Tibial artery (tissue), 4 donors: ENCODE results near the gene NHSL2.

Source experiments
- DNase-seq, 2 donors: peaks; one replicate each; pipeline ENCODE4 v3.0.0-alpha.2; 2019
- H3K27ac ChIP-seq, 2 donors: fragments of 200-600 bp; sonication (generic) in 1 of 2; 1 replicate in 1 of 2; 2 replicates in 1 of 2; pipeline ENCODE4 v1.5.1; 2018 to 2019; ENCODE audit warnings: mild to moderate bottlenecking in 1 of 2
- H3K27me3 ChIP-seq, 2 donors: fragments of 200-600 bp; sonication (generic) in 1 of 2; one replicate each; pipeline versions ENCODE4 v1.5.1 to v1.6.0; 2016 to 2019
- H3K36me3 ChIP-seq, 3 donors: fragments of 200-600 bp; sonication (generic) in 2 of 3; one replicate each; pipeline ENCODE4 v1.5.1; 2016 to 2019; ENCODE audit warnings: mild to moderate bottlenecking in 2 of 3
- H3K4me1 ChIP-seq, 4 donors: fragments of 200-600 bp; sonication (generic) in 2 of 4; 1 replicate in 3 of 4; 2 replicates in 1 of 4; pipeline ENCODE4 v1.5.1; 2016 to 2019
- H3K4me3 ChIP-seq, 2 donors: fragments of 200-600 bp; sonication (generic) in 1 of 2; 1 replicate in 1 of 2; 2 replicates in 1 of 2; pipeline ENCODE4 v1.5.1; 2018 to 2019; ENCODE audit warnings: mild to moderate bottlenecking in 2 of 2
- H3K9me3 ChIP-seq, 3 donors: fragments of 200-600 bp; sonication (generic) in 1 of 3; one replicate each; pipeline ENCODE4 v1.5.1; 2016 to 2019
- intact Hi-C: fragments of 100-400 bp; cut with DNase I; formaldehyde crosslinking; loops from one replicate; pipeline ENCODE4 v1.15.0; 2023; ENCODE audit warnings: low total_unique reads
- TF ChIP-seq, protein P1 (sequence below), 2 experiments: fragments of 200-600 bp in 1 of 2; fragments of 450-650 bp in 1 of 2; IDR thresholded peaks; one replicate each; pipeline ENCODE4 v1.5.1; 2017 to 2019; ENCODE audit warnings: antibody characterized with exemption in 2 of 2, mild to moderate bottlenecking in 1 of 2, moderate library complexity in 1 of 2

The NHSL2 gene

DNA sequence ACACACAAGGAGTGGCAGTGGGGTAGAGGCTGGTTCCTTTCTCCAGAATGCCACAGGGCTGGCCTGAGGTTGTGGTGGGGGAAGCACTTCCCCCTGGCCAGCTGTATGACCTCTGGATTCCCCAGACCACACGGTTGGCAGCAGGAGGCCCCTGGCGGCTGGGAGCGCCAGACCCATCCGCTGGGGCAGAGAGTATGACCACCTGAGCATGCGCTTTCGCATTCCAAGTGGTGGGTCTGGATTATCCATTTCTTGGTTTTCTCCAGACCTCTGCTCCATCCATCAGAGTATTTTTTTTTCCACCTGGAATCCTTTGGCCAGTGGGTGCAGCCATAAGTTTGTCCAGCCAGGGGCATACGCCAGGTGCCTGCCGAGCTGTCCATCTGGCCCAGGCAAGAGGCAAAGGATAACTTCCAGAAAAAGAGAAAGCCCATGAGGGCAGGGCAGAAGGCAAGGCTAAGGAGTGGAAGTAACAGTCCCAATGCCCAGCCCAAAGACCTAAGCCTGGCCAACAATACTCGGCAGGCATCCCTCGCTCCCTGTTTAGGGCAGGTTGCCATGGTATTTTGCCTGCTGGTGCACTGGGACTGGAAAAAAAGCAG lies 39.3 kb downstream of the NHSL2 start:
- intact Hi-C loops = no loop called here
- no peak overlapping the region for H3K4me3 ChIP-seq
- no peaks in the 10 kb centered on the region for H3K9me3 ChIP-seq
- no peaks in the 10 kb centered on the region for H3K36me3 ChIP-seq
- no peak overlapping the region for H3K27ac ChIP-seq
- H3K4me1 ChIP-seq = peaks cover 0 to 7% (median 0%) of the 10 kb centered on the region in 4 donors
- TF ChIP-seq, protein P1, sequence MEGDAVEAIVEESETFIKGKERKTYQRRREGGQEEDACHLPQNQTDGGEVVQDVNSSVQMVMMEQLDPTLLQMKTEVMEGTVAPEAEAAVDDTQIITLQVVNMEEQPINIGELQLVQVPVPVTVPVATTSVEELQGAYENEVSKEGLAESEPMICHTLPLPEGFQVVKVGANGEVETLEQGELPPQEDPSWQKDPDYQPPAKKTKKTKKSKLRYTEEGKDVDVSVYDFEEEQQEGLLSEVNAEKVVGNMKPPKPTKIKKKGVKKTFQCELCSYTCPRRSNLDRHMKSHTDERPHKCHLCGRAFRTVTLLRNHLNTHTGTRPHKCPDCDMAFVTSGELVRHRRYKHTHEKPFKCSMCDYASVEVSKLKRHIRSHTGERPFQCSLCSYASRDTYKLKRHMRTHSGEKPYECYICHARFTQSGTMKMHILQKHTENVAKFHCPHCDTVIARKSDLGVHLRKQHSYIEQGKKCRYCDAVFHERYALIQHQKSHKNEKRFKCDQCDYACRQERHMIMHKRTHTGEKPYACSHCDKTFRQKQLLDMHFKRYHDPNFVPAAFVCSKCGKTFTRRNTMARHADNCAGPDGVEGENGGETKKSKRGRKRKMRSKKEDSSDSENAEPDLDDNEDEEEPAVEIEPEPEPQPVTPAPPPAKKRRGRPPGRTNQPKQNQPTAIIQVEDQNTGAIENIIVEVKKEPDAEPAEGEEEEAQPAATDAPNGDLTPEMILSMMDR (IDR thresholded peaks at IDR 0.05) = no peak
- H3K27me3 ChIP-seq = no peaks in the 10 kb centered on the region
- DNase-seq = no peak

DNA sequence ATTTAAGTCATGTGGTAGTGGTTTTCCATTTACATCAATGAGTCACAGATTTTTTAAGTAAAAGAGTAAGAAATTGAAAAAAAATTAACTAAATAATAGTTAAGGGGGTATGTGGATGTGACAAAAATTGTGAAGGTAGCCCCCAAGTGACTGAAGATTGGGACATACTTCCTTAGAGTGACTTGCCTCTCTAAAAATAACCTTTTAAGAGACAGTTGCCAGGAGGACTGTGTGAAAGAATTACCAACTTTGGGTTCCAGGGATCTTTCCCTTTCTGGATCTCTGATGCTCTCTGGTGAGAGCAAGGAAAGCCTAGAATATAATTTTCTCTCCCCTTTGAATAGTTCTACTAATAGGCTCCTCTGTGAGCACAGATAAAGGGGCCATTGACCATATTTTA lies 42.7 kb downstream of the NHSL2 start:
- Histone ChIP-seq H3K27me3 (no peaks in the 10 kb centered on the region), H3K36me3 (no peaks in the 10 kb centered on the region), H3K4me1 (peaks cover 0 to 7% (median 0%) of the 10 kb centered on the region in 4 donors), H3K9me3 (no peaks in the 10 kb centered on the region), H3K27ac (no peak overlapping the region), H3K4me3 (no peak overlapping the region)
- intact Hi-C loops = no loop called here
- TF ChIP-seq, protein P1 (IDR thresholded peaks at IDR 0.05) = no peak
- no peak for DNase-seq

DNA sequence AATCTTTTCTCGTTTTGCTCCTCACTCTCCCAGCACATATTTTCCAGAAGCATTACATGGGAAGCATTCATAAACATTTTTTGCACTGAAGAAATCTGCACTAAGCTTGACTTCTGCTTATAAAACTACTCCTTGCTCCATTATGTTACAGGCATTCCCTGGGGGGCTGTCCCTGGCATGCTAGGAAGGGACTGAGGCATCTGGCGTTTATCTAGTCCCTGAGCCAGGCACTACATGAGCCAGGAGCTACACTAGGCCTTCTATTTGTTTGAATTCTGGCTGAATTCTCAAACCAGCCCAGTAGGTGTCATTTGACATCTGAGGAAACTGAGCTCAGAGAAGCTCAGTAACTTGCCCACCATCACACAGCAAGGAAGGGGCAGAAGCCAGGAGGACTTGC lies 43.3 kb downstream of the NHSL2 start:
- intact Hi-C loops = no loop called here
- no peak overlapping the region for H3K4me3 ChIP-seq
- H3K9me3 ChIP-seq = no peaks in the 10 kb centered on the region
- H3K36me3 ChIP-seq = no peaks in the 10 kb centered on the region
- H3K27me3 ChIP-seq = no peaks in the 10 kb centered on the region
- H3K4me1 ChIP-seq = peaks cover 0 to 7% (median 0%) of the 10 kb centered on the region in 4 donors
- TF ChIP-seq, protein P1 (IDR thresholded peaks at IDR 0.05) = no peak
- DNase-seq = no peak
- no peak overlapping the region for H3K27ac ChIP-seq

DNA sequence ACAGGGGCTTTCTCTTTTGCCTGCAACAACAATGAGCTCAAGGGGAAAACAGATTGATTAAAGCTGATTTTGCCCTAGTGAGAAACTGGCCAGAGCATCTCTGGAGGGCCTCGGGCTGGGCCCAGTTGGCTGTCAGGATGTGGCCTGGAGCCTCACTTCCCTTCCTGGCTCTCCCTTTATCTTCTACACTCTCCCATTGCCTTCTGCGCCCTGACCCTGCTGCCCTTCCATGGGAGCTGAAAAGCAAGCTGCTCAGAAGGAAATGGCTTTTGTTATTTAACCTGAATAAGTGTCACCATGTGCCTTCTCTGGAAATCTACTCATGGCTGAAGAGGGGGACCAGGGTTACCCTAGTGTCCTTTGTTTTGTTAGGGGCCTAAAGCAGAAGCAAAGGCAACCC lies 43.8 kb downstream of the NHSL2 start:
- TF ChIP-seq, protein P1 (IDR thresholded peaks at IDR 0.05) = no peak
- no peak overlapping the region for H3K4me3 ChIP-seq
- no peaks in the 10 kb centered on the region for H3K36me3 ChIP-seq
- no peaks in the 10 kb centered on the region for H3K9me3 ChIP-seq
- peaks cover 0 to 7% (median 0%) of the 10 kb centered on the region in 4 donors for H3K4me1 ChIP-seq
- H3K27ac ChIP-seq = no peak overlapping the region
- no peak for DNase-seq
- intact Hi-C loops = no loop called here
- H3K27me3 ChIP-seq = no peaks in the 10 kb centered on the region

DNA sequence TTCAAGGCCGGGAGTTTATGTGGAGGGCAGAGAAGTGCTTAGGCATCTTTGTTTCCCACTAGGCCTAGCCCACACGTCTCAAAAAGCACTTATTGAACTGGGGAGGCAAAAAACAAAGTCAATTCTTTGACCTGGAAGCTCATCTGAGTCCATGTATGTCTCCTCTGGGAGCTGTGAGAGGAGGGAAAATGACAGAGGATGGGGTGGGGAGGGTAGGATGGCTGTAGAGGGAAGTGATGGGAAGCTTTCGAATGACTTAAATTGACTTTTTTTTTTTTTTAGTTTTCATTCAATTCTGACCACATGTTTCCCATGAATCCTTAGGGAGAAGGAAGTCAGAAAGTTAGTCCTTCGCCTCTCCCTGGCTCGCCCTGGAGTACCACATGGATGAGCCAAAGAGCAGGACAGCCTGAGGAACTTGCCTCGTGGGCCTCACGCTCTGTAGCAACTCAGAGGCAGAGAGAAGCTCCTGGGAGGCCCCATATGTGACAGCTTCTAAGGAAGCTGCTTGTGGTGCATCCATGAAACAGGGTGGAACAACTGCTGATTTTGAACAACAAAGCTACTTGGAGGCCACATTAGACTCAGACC lies 45.0 kb downstream of the NHSL2 start:
- TF ChIP-seq, protein P1 (IDR thresholded peaks at IDR 0.05) = no peak
- H3K36me3 ChIP-seq = no peaks in the 10 kb centered on the region
- no peak overlapping the region for H3K27ac ChIP-seq
- intact Hi-C loops = no loop called here
- no peaks in the 10 kb centered on the region for H3K27me3 ChIP-seq
- DNase-seq = no peak
- peaks cover 0 to 7% (median 0%) of the 10 kb centered on the region in 4 donors for H3K4me1 ChIP-seq
- H3K4me3 ChIP-seq = no peak overlapping the region
- no peaks in the 10 kb centered on the region for H3K9me3 ChIP-seq
